ENCODE data around the gene CHD2.

GRCh38 chr15:92944946-92945521, 44.9 kb downstream of the CHD2 start:
- TF ChIP-seq CTCF (IDR thresholded peaks at IDR 0.05) (no peak), EP300 (IDR thresholded peaks at IDR 0.05) (no peak), POLR2A (IDR thresholded peaks at IDR 0.05) (no peak)

Data from sigmoid colon (tissue), 4 donors.